ENCODE measurements around the gene AGAP1. TPM values are rescaled to one million over a fixed set of nuclear protein-coding genes. Genes with fewer than 3 reads are reported as not detected.
A peak's percentile ranks its signal among the peaks of the same experiment; 100 is the strongest.

Gene AGAP1
- total and polyA plus RNA-seq, 11 donors = 5.9 to 21.6 (median 18.9) TPM

DNA sequence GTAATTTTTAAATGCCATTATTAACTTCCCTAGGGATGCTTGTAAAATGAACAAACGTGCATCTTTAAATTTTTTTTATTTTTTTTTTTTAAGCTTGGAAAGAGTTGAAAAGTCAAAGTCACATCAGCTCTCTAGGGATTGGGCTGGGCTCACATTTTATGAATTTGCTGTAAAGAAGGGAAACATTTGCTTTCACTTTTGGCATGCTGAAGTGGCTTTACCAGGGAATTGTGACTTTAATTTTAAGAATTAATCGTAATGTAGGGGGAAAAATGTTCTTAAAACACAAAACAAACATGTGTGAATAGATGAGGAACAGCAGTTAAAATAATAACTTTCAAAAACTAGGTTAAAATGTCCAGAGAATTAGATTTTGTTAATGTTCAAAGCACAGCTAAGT, 123.0 kb downstream of the AGAP1 start:
- Histone ChIP-seq H3K4me1 (peaks cover 0 to 50% (median 30%) of the 10 kb centered on the region in 12 donors), H3K4me3 (peak overlapping the region in 3 of 12 donors; percentile 0 to 8 (median 2)), H3K9me3 (no peaks in the 10 kb centered on the region), H3K27ac (peak overlapping the region; percentile 49 to 90 (median 60)), H3K27me3 (no peaks in the 10 kb centered on the region), H3K36me3 (no peaks in the 10 kb centered on the region)
- no peak for TF ChIP-seq POLR2A (IDR thresholded peaks at IDR 0.05)
- TF ChIP-seq, protein P1, sequence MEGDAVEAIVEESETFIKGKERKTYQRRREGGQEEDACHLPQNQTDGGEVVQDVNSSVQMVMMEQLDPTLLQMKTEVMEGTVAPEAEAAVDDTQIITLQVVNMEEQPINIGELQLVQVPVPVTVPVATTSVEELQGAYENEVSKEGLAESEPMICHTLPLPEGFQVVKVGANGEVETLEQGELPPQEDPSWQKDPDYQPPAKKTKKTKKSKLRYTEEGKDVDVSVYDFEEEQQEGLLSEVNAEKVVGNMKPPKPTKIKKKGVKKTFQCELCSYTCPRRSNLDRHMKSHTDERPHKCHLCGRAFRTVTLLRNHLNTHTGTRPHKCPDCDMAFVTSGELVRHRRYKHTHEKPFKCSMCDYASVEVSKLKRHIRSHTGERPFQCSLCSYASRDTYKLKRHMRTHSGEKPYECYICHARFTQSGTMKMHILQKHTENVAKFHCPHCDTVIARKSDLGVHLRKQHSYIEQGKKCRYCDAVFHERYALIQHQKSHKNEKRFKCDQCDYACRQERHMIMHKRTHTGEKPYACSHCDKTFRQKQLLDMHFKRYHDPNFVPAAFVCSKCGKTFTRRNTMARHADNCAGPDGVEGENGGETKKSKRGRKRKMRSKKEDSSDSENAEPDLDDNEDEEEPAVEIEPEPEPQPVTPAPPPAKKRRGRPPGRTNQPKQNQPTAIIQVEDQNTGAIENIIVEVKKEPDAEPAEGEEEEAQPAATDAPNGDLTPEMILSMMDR (IDR thresholded peaks at IDR 0.05) = no peak
- WGBS, 4 donors = 40 to 54% (median 49%) methylated on average over 2 of the region's 2 CpGs
- intact Hi-C loops (cut with DNase I) = loop anchor here in 1 of 10 donors (5.0 kb wide), 1 partner anchor 45 kb away; no protein-coding TSS in a partner anchor
- ATAC-seq (peak in 2 of 4 donors; percentile 23 to 25), DNase-seq (peak in 1 of 5 donors; percentile 39)

DNA sequence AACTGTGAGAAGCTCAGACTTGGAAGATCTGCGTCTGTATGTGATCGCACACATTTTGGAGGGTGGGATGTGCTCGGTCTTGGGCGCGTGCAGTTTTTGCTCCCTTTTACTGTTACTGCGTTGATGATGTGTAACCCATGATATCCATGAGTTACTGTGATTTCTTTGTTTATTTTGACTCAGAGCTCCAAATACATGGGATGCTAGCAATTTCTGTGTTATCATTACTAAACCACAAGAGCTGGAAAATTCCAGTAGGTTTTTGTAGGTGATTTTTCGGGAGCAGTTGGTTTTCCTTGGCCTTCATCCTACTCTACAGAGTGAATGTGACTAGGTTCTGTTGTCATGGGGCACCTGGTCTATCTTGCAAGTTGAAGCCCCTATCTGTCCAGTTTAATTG, 124.2 kb downstream of the AGAP1 start:
- Histone ChIP-seq H3K27ac (peak overlapping the region in 8 of 12 donors; percentile 11 to 90 (median 60)), H3K4me1 (peaks cover 0 to 54% (median 30%) of the 10 kb centered on the region in 12 donors), H3K27me3 (no peaks in the 10 kb centered on the region), H3K9me3 (no peaks in the 10 kb centered on the region), H3K4me3 (no peak overlapping the region), H3K36me3 (no peaks in the 10 kb centered on the region)
- ATAC-seq (peak in 1 of 4 donors; percentile 9), DNase-seq (no peak)
- intact Hi-C loops (cut with DNase I) = loop anchor here in 1 of 10 donors (5.0 kb wide), 1 partner anchor 44 kb away; no protein-coding TSS in a partner anchor
- TF ChIP-seq, protein P1 (IDR thresholded peaks at IDR 0.05) = no peak
- TF ChIP-seq POLR2A (IDR thresholded peaks at IDR 0.05) = no peak
- 76 to 81% (median 79%) methylated on average over 7 of the region's 7 CpGs for WGBS, 4 donors

DNA sequence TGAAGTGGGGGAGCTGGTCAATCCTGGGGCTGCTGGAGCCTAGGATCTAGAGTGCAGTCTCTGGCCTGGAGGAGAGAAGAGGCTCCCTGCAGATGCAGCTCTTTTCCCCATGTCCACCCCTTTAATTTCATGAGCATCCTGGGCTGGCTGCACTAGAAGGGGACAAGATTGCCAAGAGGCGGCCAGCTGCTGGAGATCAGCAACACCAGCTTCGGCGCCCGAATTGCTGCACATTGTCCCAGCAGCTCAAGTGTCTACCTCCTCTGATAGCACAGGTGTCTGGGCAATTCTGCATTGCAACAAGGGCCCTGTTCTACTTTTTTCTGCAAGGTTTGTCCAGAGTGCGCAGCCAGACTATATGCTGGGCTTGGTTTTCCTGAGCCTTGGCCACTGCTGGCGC, 125.7 kb downstream of the AGAP1 start:
- DNase-seq (no peak), ATAC-seq (no peak)
- intact Hi-C loops (cut with DNase I) = loop anchor here in 1 of 10 donors (5.0 kb wide), 1 partner anchor 43 kb away; no protein-coding TSS in a partner anchor
- no peaks in the 10 kb centered on the region for H3K27me3 ChIP-seq
- no peaks in the 10 kb centered on the region for H3K36me3 ChIP-seq
- WGBS, 4 donors = 77 to 92% (median 83%) methylated on average over 6 of the region's 6 CpGs
- peaks cover 0 to 48% (median 25%) of the 10 kb centered on the region in 12 donors for H3K4me1 ChIP-seq
- no peaks in the 10 kb centered on the region for H3K9me3 ChIP-seq
- no peak overlapping the region for H3K27ac ChIP-seq
- H3K4me3 ChIP-seq = no peak overlapping the region
- no peak for TF ChIP-seq POLR2A (IDR thresholded peaks at IDR 0.05)
- TF ChIP-seq, protein P1 (IDR thresholded peaks at IDR 0.05) = no peak

DNA sequence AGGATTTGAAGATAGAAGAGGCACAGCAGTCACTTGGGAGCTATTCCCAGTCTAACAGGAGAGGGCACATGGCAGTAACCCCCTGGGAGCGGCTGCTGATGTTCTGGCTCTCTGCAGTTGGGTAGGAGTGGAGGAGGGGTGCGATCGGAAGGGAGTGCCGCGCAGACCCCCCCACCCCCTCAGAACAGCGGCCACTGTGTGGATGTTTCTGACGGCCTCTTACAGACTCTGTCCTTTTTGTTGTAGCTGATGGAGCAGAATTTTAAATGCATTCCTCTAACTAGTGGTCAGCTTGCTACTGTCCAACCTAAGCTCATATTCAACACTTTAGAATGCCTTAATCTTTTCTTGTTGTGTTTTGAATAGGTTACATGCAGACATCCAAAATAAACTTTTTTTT, 127.9 kb downstream of the AGAP1 start:
- no peak for DNase-seq
- 70 to 83% (median 79%) methylated on average over 7 of the region's 7 CpGs for WGBS, 4 donors
- TF ChIP-seq, protein P1 (IDR thresholded peaks at IDR 0.05) = no peak
- no peak for TF ChIP-seq POLR2A (IDR thresholded peaks at IDR 0.05)
- Histone ChIP-seq H3K4me1 (peaks cover 0 to 26% (median 6%) of the 10 kb centered on the region in 12 donors), H3K27ac (no peak overlapping the region), H3K27me3 (no peaks in the 10 kb centered on the region), H3K9me3 (no peaks in the 10 kb centered on the region), H3K36me3 (no peaks in the 10 kb centered on the region), H3K4me3 (no peak overlapping the region)
- intact Hi-C loops (cut with DNase I) = no loop called here
- no peak for ATAC-seq

Data from heart left ventricle (tissue), 16 donors.